ENCODE data around the gene SLC37A1. TPM values are rescaled to one million over a fixed set of nuclear protein-coding genes. Genes with fewer than 3 reads are reported as not detected.

SLC37A1 gene
- total RNA-seq, 1 experiment from 2014 or later, result 38.3 TPM

DNA sequence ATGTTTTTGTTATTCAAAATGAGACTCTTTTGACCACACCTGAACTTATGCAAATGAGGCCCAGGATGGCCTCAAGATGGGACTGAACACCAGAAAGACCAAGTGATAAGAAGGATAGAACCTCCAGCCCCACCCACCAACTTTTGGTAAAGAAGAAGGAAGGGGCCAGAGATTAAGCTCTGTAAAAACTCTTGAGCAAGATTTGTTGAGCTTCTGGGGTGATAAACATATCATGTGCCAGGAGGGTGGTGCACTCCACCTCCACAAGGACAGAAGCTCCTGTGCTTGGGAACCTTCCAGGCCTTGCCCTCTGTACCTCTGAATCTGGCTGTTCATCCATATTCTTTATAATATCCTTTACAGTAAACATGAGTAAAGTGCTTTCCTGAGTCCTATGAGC lies 22.9 kb upstream of the SLC37A1 start:
- Histone ChIP-seq H4K20me1 (ENCODE audit: low read length) (no peaks in the 10 kb centered on the region), H3K4me2 (ENCODE audit: low read length) (no peak overlapping the region), H3K9me3 (ENCODE audit: low read length) (no peaks in the 10 kb centered on the region), H3F3A (ENCODE audit: low read length, unreplicated experiment) (no peaks in the 10 kb centered on the region), H3K9ac (ENCODE audit: low read length) (no peak overlapping the region), H3K4me3 (ENCODE audit: low read length) (no peak overlapping the region), H3K27me3 (ENCODE audit: low read length) (no peaks in the 10 kb centered on the region), H3K79me2 (ENCODE audit: low read length) (no peaks in the 10 kb centered on the region), H3K4me1 (ENCODE audit: insufficient read depth, low read length) (peaks cover 6% of the 10 kb centered on the region; the same call in 1 of the 2 replicates), H3K9me2 (replicated peaks; ENCODE audit: low read length) (no peaks in the 10 kb centered on the region), H3K36me3 (ENCODE audit: low read depth, low read length) (no peaks in the 10 kb centered on the region), H2AFZ (ENCODE audit: low read length) (no peak overlapping the region), H3K27ac (ENCODE audit: low read length) (no peak overlapping the region)
- no peak for ATAC-seq
- DNase-seq, result no peak
- ChIA-PET POLR2A (ENCODE audit: unreplicated experiment) (no interaction called here), CTCF (no interaction called here)
- TF ChIP-seq EZH2phosphoT487 (IDR thresholded peaks at IDR 0.05; ENCODE audit: borderline replicate concordance, low read length) (no peak), CTCF (conservative IDR thresholded peaks at IDR 0.05; ENCODE audit: low read depth, low read length) (no peak), EZH2 (IDR thresholded peaks at IDR 0.05; ENCODE audit: low read length, unreplicated experiment) (no peak)
- no TSS peak for BruUV-seq (replicated peaks)
- intact Hi-C loops (cut with micrococcal nuclease), result no loop called here

GRCh38 chr21:42491328-42491727 lies 22.3 kb upstream of the SLC37A1 start:
- ATAC-seq (no peak), DNase-seq (no peak)
- ChIA-PET POLR2A (ENCODE audit: unreplicated experiment) (no interaction called here), CTCF (no interaction called here)
- Histone ChIP-seq H3K4me3 (ENCODE audit: low read length) (no peak overlapping the region), H3K27ac (ENCODE audit: low read length) (no peak overlapping the region), H3K36me3 (ENCODE audit: low read depth, low read length) (no peaks in the 10 kb centered on the region), H3K9me2 (replicated peaks; ENCODE audit: low read length) (no peaks in the 10 kb centered on the region), H3K9ac (ENCODE audit: low read length) (no peak overlapping the region), H3K79me2 (ENCODE audit: low read length) (no peaks in the 10 kb centered on the region), H3K9me3 (ENCODE audit: low read length) (no peaks in the 10 kb centered on the region), H3K4me1 (ENCODE audit: insufficient read depth, low read length) (peaks cover 6% of the 10 kb centered on the region; the same call in 1 of the 2 replicates), H4K20me1 (ENCODE audit: low read length) (no peaks in the 10 kb centered on the region), H3K27me3 (ENCODE audit: low read length) (no peaks in the 10 kb centered on the region), H3F3A (ENCODE audit: low read length, unreplicated experiment) (no peaks in the 10 kb centered on the region), H3K4me2 (ENCODE audit: low read length) (no peak overlapping the region), H2AFZ (ENCODE audit: low read length) (no peak overlapping the region)
- no TSS peak for BruUV-seq (replicated peaks)
- TF ChIP-seq EZH2 (IDR thresholded peaks at IDR 0.05; ENCODE audit: low read length, unreplicated experiment) (no peak), CTCF (conservative IDR thresholded peaks at IDR 0.05; ENCODE audit: low read depth, low read length) (no peak), EZH2phosphoT487 (IDR thresholded peaks at IDR 0.05; ENCODE audit: borderline replicate concordance, low read length) (no peak)
- intact Hi-C loops (cut with micrococcal nuclease), result no loop called here

DNA sequence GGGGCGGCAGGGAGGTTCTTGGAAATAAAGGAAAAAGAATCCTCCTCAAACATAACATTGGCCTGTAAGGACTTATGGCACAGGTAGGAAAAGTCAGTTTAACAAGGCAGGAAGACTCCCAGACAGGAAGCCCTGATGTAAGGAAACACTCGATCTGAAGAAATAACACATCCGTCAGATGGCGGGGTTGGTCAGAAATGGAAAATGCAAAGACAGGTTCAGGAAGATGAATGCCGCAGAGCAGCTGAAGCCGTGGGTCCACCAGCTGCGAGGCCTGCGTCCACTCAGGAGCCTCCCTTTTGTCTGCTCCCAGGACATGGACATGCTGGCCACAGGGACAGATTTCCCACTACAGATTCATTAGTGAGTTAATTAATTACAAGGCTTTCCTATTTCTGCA lies 21.5 kb upstream of the SLC37A1 start:
- Histone ChIP-seq H3K79me2 (ENCODE audit: low read length) (no peaks in the 10 kb centered on the region), H4K20me1 (ENCODE audit: low read length) (no peaks in the 10 kb centered on the region), H3K36me3 (ENCODE audit: low read depth, low read length) (no peaks in the 10 kb centered on the region), H3K9ac (ENCODE audit: low read length) (no peak overlapping the region), H2AFZ (ENCODE audit: low read length) (no peak overlapping the region), H3F3A (ENCODE audit: low read length, unreplicated experiment) (no peaks in the 10 kb centered on the region), H3K4me2 (ENCODE audit: low read length) (no peak overlapping the region), H3K4me3 (ENCODE audit: low read length) (no peak overlapping the region), H3K27me3 (ENCODE audit: low read length) (no peaks in the 10 kb centered on the region), H3K9me3 (ENCODE audit: low read length) (no peaks in the 10 kb centered on the region), H3K9me2 (replicated peaks; ENCODE audit: low read length) (no peaks in the 10 kb centered on the region), H3K27ac (ENCODE audit: low read length) (no peak overlapping the region), H3K4me1 (ENCODE audit: insufficient read depth, low read length) (peaks cover 6% of the 10 kb centered on the region; the same call in 1 of the 2 replicates)
- no peak for ATAC-seq
- ChIA-PET CTCF (no interaction called here), POLR2A (ENCODE audit: unreplicated experiment) (no interaction called here)
- TF ChIP-seq EZH2 (IDR thresholded peaks at IDR 0.05; ENCODE audit: low read length, unreplicated experiment) (no peak), EZH2phosphoT487 (IDR thresholded peaks at IDR 0.05; ENCODE audit: borderline replicate concordance, low read length) (no peak), CTCF (conservative IDR thresholded peaks at IDR 0.05; ENCODE audit: low read depth, low read length) (no peak)
- no peak for DNase-seq
- intact Hi-C loops (cut with micrococcal nuclease), result no loop called here
- BruUV-seq (replicated peaks), result no TSS peak
